Caco-2 (cell line): ENCODE results near the gene MMP17. TPM values are rescaled to one million over a fixed set of nuclear protein-coding genes. Genes with fewer than 3 reads are reported as not detected.

Source experiments
- BruUV-seq: library from RNA; stranded (reverse); fragments of 400-500 nt; replicated peaks from 2 replicates; lab custom pipeline; 2021; lab: Mats Ljungman, UMichigan
- CTCF ChIA-PET: fragments of 300-600 bp; sonication (Branson Sonifier 250); formaldehyde crosslinking; loops from one replicate; lab custom pipeline; 2022; ENCODE audit warnings: antibody characterized with exemption; lab: Charles Lee
- POLR2A ChIA-PET: fragments of 300-600 bp; sonication (Branson Sonifier 250); formaldehyde crosslinking; loops from one replicate; lab custom pipeline; 2022; ENCODE audit warnings: antibody characterized with exemption; lab: Charles Lee
- DNase-seq, 2 experiments: peaks; one replicate each; pipeline versions ENCODE4 v3.0.0 to v3.0.0-alpha.2; 2020 to 2022
- H3K27me3 ChIP-seq: replicated peaks from 2 replicates; pipeline ENCODE4 v1.6.0; 2011; ENCODE audit warnings: low read length; ENCODE audit not compliant: control insufficient read depth, insufficient read depth
- H3K36me3 ChIP-seq: 2 replicates; pipeline ENCODE4 v1.5.1; 2011; ENCODE audit warnings: low read length; ENCODE audit not compliant: control insufficient read depth, insufficient read depth
- H3K4me1 ChIP-seq: fragments of 250-450 bp; sonication (Bioruptor Pico); 2 replicates; pipeline ENCODE4 v1.5.1; 2020; ENCODE audit warnings: mild to moderate bottlenecking
- H3K4me3 ChIP-seq: 2 replicates; pipeline ENCODE4 v1.5.1; 2011; ENCODE audit warnings: low read depth, mild to moderate bottlenecking, control low read depth, low read length
- H3K9me3 ChIP-seq: fragments of 250-450 bp; sonication (Bioruptor Pico); 2 replicates; pipeline ENCODE4 v1.5.1; 2020; ENCODE audit warnings: mild to moderate bottlenecking, moderate library complexity
- H3K27ac Mint-ChIP-seq: one replicate; pipeline ENCODE4 v1.8.0; 2022; ENCODE audit warnings: mixed read lengths; ENCODE audit not compliant: unreplicated experiment
- H3K27me3 Mint-ChIP-seq: one replicate; pipeline ENCODE4 v1.8.0; 2022; ENCODE audit warnings: mixed read lengths; ENCODE audit not compliant: insufficient read depth, unreplicated experiment
- H3K36me3 Mint-ChIP-seq: one replicate; pipeline ENCODE4 v1.8.0; 2022; ENCODE audit warnings: mild to moderate bottlenecking, mixed read lengths; ENCODE audit not compliant: insufficient read depth, unreplicated experiment
- H3K4me1 Mint-ChIP-seq: one replicate; pipeline ENCODE4 v1.8.0; 2022; ENCODE audit warnings: low read depth, mixed read lengths; ENCODE audit not compliant: unreplicated experiment
- H3K4me3 Mint-ChIP-seq: one replicate; pipeline ENCODE4 v1.8.0; 2022; ENCODE audit warnings: mild to moderate bottlenecking, moderate library complexity, mixed read lengths; ENCODE audit not compliant: unreplicated experiment
- H3K9me3 Mint-ChIP-seq: one replicate; pipeline ENCODE4 v1.8.0; 2022; ENCODE audit warnings: mixed read lengths; ENCODE audit not compliant: unreplicated experiment
- CTCF ChIP-seq, 2 experiments: fragments of 200-600 bp in 1 of 2; IDR thresholded peaks; 1 replicate in 1 of 2; 2 replicates in 1 of 2; pipeline versions ENCODE4 v1.5.1 to v1.8.0; 2011 to 2022; ENCODE audit warnings: antibody characterized with exemption in 1 of 2, control low read depth in 1 of 2, inconsistent platforms in 1 of 2, low read depth in 1 of 2, low read length in 1 of 2, mild to moderate bottlenecking in 1 of 2, moderate library complexity in 1 of 2; ENCODE audit not compliant: insufficient read depth in 1 of 2, severe bottlenecking in 1 of 2, unreplicated experiment in 1 of 2
- intact Hi-C: fragments of 100-400 bp; cut with micrococcal nuclease; formaldehyde crosslinking; loops from one replicate; pipeline ENCODE4 v1.10.0; 2022; ENCODE audit not compliant: unreplicated experiment
- total RNA-seq: library from RNA; stranded (reverse); gene quantifications from 2 replicates; pipeline ENCODE4 v1.2.3, GENCODE V29; 2022

MMP17 gene
- total RNA-seq, 1 experiment from 2014 or later, result 4.6 TPM

GRCh38 chr12:131833288-131833895 is 5.2 kb downstream of the MMP17 start:
- TF ChIP-seq CTCF (IDR thresholded peaks at IDR 0.05; ENCODE audit: insufficient read depth in 1 of 2, low read depth in 1 of 2, low read length in 1 of 2, severe bottlenecking in 1 of 2, unreplicated experiment in 1 of 2), result no peak
- Mint-ChIP-seq H3K27ac (no peak overlapping the region), H3K4me1 (no peaks in the 10 kb centered on the region), H3K4me3 (no peak overlapping the region), H3K27me3 (no peaks in the 10 kb centered on the region), H3K9me3 (no peaks in the 10 kb centered on the region), H3K36me3 (no peaks in the 10 kb centered on the region)
- BruUV-seq, result no TSS peak
- Histone ChIP-seq H3K4me3 (no peak overlapping the region), H3K9me3 (no peaks in the 10 kb centered on the region), H3K4me1 (peaks cover 31% of the 10 kb centered on the region), H3K36me3 (no peaks in the 10 kb centered on the region), H3K27me3 (peaks cover 1% of the 10 kb centered on the region)
- intact Hi-C loops, result loop anchor here (5.0 kb wide), 2 partner anchors 121 to 226 kb away; partner anchors contain the start of gene SFSWAP
- no peak for DNase-seq
- ChIA-PET CTCF (no interaction called here), POLR2A (no interaction called here)

GRCh38 chr12:131833896-131834641 is 5.9 kb downstream of the MMP17 start:
- Histone ChIP-seq H3K4me1 (peaks cover 25% of the 10 kb centered on the region), H3K36me3 (no peaks in the 10 kb centered on the region), H3K27me3 (no peaks in the 10 kb centered on the region; the same call in 1 of the 2 replicates), H3K4me3 (no peak overlapping the region), H3K9me3 (no peaks in the 10 kb centered on the region)
- H3K9me3 Mint-ChIP-seq, result no peaks in the 10 kb centered on the region
- ChIA-PET POLR2A (no interaction called here), CTCF (no interaction called here)
- peak; percentile 7 to 20 for TF ChIP-seq CTCF (IDR thresholded peaks at IDR 0.05; ENCODE audit: insufficient read depth in 1 of 2, low read depth in 1 of 2, low read length in 1 of 2, severe bottlenecking in 1 of 2, unreplicated experiment in 1 of 2)
- intact Hi-C loops, result loop anchor here (2.0 to 5.0 kb wide), 4 partner anchors 27 to 227 kb away; partner anchors contain the start of genes EP400 and SFSWAP
- no peaks in the 10 kb centered on the region for H3K4me1 Mint-ChIP-seq
- peak in 1 of 2 experiments; percentile 40 for DNase-seq
- no peaks in the 10 kb centered on the region for H3K36me3 Mint-ChIP-seq
- H3K4me3 Mint-ChIP-seq, result no peak overlapping the region
- H3K27ac Mint-ChIP-seq, result no peak overlapping the region
- no peaks in the 10 kb centered on the region for H3K27me3 Mint-ChIP-seq
- BruUV-seq, result no TSS peak

GRCh38 chr12:131834798-131835615 is 6.8 kb downstream of the MMP17 start:
- ChIA-PET CTCF (interaction anchor here (1.1 to 1.9 kb wide), 2 partner anchors 88 to 95 kb away, joined by 3 to 5 read pairs; partner anchors contain the start of gene PUS1), POLR2A (no interaction called here)
- H3K27me3 ChIP-seq, result no peaks in the 10 kb centered on the region
- peak; percentile 66 to 70 for DNase-seq
- Mint-ChIP-seq H3K9me3 (no peaks in the 10 kb centered on the region), H3K27ac (no peak overlapping the region), H3K4me3 (no peak overlapping the region), H3K27me3 (no peaks in the 10 kb centered on the region), H3K36me3 (no peaks in the 10 kb centered on the region), H3K4me1 (no peaks in the 10 kb centered on the region)
- no peak for TF ChIP-seq CTCF (IDR thresholded peaks at IDR 0.05; ENCODE audit: insufficient read depth in 1 of 2, low read depth in 1 of 2, low read length in 1 of 2, severe bottlenecking in 1 of 2, unreplicated experiment in 1 of 2)
- H3K36me3 ChIP-seq, result no peaks in the 10 kb centered on the region
- no TSS peak for BruUV-seq
- intact Hi-C loops, result loop anchor here (2.0 to 5.0 kb wide), 5 partner anchors 26 to 228 kb away; partner anchors contain the start of genes EP400 and SFSWAP
- no peaks in the 10 kb centered on the region for H3K9me3 ChIP-seq
- no peak overlapping the region for H3K4me3 ChIP-seq
- peaks cover 16% of the 10 kb centered on the region for H3K4me1 ChIP-seq
